Heart left ventricle (tissue), 16 donors: ENCODE results near the gene TRPM3. TPM values are rescaled to one million over a fixed set of nuclear protein-coding genes. Genes with fewer than 3 reads are reported as not detected.

Source experiments
- ATAC-seq, 4 donors: fragments of 200-7000 bp; cut with Tn5 transposase; one replicate each; pipeline ENCODE4 v1.9.1; 2020 to 2022; ENCODE audit warnings: moderate library complexity in 4 of 4, mild to moderate bottlenecking in 3 of 4, moderate number of reproducible peaks in 1 of 4
- DNase-seq, 5 donors: peaks; one replicate each; pipeline ENCODE4 v3.0.0-alpha.2; 2020
- H3K27ac ChIP-seq, 12 donors: fragments of 200-600 bp; sonication (generic) in 4 of 12; one replicate each; pipeline versions ENCODE4 v1.5.0 to v1.8.0; 2016 to 2022; ENCODE audit warnings: mild to moderate bottlenecking in 2 of 12
- H3K27me3 ChIP-seq, 9 donors: fragments of 200-600 bp; sonication (generic) in 2 of 9; one replicate each; pipeline versions ENCODE4 v1.5.1 to v1.8.0; 2016 to 2022; ENCODE audit warnings: mild to moderate bottlenecking in 3 of 9
- H3K36me3 ChIP-seq, 9 donors: fragments of 200-600 bp; sonication (generic) in 2 of 9; one replicate each; pipeline versions ENCODE4 v1.5.0 to v1.8.0; 2018 to 2022; ENCODE audit warnings: mild to moderate bottlenecking in 2 of 9
- H3K4me1 ChIP-seq, 12 donors: fragments of 200-600 bp; sonication (generic) in 4 of 12; one replicate each; pipeline versions ENCODE4 v1.5.0 to v1.8.0; 2016 to 2022; ENCODE audit warnings: mild to moderate bottlenecking in 3 of 12
- H3K4me3 ChIP-seq, 12 donors: fragments of 200-600 bp; sonication (generic) in 4 of 12; one replicate each; pipeline versions ENCODE4 v1.5.0 to v1.8.0; 2017 to 2022; ENCODE audit warnings: mild to moderate bottlenecking in 9 of 12, moderate library complexity in 4 of 12
- H3K9me3 ChIP-seq, 12 donors: fragments of 200-600 bp; sonication (generic) in 4 of 12; one replicate each; pipeline versions ENCODE4 v1.5.0 to v1.8.0; 2016 to 2022; ENCODE audit warnings: mild to moderate bottlenecking in 1 of 12
- POLR2A ChIP-seq, 2 donors: fragments of 450-650 bp; IDR thresholded peaks; one replicate each; pipeline ENCODE4 v1.6.1; 2017; ENCODE audit warnings: antibody characterized with exemption in 2 of 2, mild to moderate bottlenecking in 2 of 2, moderate library complexity in 2 of 2
- WGBS, 4 donors: extraction: QIAGEN DNeasy Blood & Tissue Kit in 2 of 4; methylation state at CpG; one replicate each; pipeline versions ENCODE4 v1.1.5 to v1.1.7; 2013 to 2018; 5-methylcytosine and 5-hydroxymethylcytosine counted together
- intact Hi-C, 10 donors: fragments of 100-400 bp; cut with DNase I; formaldehyde crosslinking; loops; one replicate each; pipeline versions ENCODE4 v1.11.1 to v1.14.2; 2022
- polyA plus RNA-seq, 2 donors: library from polyadenylated mRNA; stranded (reverse); fragments of 200-250 nt; gene quantifications; one replicate each; pipeline ENCODE4 v1.2.3, GENCODE V29; 2013
- total RNA-seq, 9 donors: library from RNA; depleted of rRNA in 2 of 9; stranded (reverse); fragments of >200 nt in 2 of 9; fragmentation: NEBNext Ultra II Directional in 3 of 9; extraction: Animal tissue kit (Norgen Biotek cat#: 25700) in 3 of 9; gene quantifications; one replicate each; pipeline versions ENCODE4 v1.1.0 to v1.2.4, GENCODE V29; 2016 to 2023
- TF ChIP-seq, protein P1 (sequence below), 12 donors: fragments of 200-600 bp; sonication (generic) in 4 of 12; IDR thresholded peaks; one replicate each; pipeline versions ENCODE4 v1.5.0 to v1.8.0; 2018 to 2022; ENCODE audit warnings: antibody characterized with exemption in 12 of 12, mild to moderate bottlenecking in 5 of 12
- donor health status: ischemic (EF 13 %, LVEDD 7.1; RV severe dilation, severe dysfunction).
- donor health status: healthy with polysubstance abuse.
- donor health status: DM: no; HTN: yes; CAD: no.
- donor health status: DM: no; HTN: no; CAD: no.
- donor health status: ischemic (EF 25% LVEDD 6.9; RV normal size, moderate dysfunction).
- donor health status: ischemic (EF 25% LVEDD 5.7; RV mildly dilated, moderate dysfunction).
- donor health status: healthy.
- donor health status: DM: yes; HTN: yes; CAD: no.
- donor health status: ischemic (EF 35%, LVEDD 5.7; RV mildly dilated, moderate dysfunction).
- donor health status: nonischemic (EF 11% LVEDD 7.7; RV severe dilation, severe dysfunction).
- donor health status: DM: yes; HTN: yes; CAD: no.
- donor health status: PGD.
- donor health status: ischemic (EF 29% LVEDD 5.4; RV normal size, mild dysfunction).
- donor health status: nonischemic (EF 23%, LVEDD 6.1; RV moderate dilation, normal function).

TRPM3 gene
- total and polyA plus RNA-seq, 11 donors: 0.02 to 0.91 (median 0.10) TPM; not detected in 1

DNA sequence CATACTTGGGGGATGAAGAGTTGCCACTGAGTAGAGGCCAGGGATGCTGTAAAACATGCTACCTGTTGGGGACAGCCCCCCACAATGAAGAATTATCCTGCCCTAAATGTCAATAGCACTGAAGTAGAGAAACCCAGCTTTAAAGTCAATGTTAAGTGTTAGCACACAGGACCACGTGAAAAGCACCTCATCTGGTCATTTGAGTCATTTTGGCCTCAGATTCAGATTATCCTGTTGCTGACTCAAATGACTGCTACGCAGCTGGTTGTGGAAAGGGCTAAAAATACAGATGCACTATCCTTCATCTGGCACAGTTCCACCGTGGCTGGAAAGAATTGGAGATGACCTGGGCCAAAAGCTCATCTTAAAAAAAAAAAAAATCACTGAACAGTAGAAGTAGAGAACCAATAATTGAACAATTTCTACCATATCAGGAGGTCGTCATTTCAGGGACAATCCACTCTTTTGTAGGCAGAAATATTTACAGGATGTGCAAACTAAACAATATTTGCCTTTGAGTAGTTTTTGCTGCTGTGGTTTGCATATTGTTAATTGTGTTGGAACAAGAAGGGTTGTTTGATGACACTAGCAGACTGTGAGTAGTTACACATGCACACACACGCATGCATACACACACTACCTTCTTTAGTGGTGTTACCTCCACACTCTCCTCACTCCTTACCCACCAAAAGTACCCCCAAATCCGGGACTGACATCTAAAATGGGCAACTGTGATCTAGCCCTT, 511.7 kb downstream of the TRPM3 start:
- Histone ChIP-seq H3K4me3 (no peak overlapping the region), H3K27ac (peak overlapping the region in 10 of 12 donors; percentile 11 to 61 (median 46)), H3K36me3 (no peaks in the 10 kb centered on the region), H3K27me3 (no peaks in the 10 kb centered on the region), H3K4me1 (peaks cover 0 to 43% (median 17%) of the 10 kb centered on the region in 12 donors), H3K9me3 (no peaks in the 10 kb centered on the region)
- ATAC-seq (peak; percentile 38 to 80 (median 72)), DNase-seq (peak in 4 of 5 donors; percentile 67 to 82 (median 72))
- WGBS, 4 donors: 20 to 36% (median 32%) methylated on average over 6 of the region's 6 CpGs
- TF ChIP-seq POLR2A (IDR thresholded peaks at IDR 0.05): no peak
- TF ChIP-seq, protein P1, sequence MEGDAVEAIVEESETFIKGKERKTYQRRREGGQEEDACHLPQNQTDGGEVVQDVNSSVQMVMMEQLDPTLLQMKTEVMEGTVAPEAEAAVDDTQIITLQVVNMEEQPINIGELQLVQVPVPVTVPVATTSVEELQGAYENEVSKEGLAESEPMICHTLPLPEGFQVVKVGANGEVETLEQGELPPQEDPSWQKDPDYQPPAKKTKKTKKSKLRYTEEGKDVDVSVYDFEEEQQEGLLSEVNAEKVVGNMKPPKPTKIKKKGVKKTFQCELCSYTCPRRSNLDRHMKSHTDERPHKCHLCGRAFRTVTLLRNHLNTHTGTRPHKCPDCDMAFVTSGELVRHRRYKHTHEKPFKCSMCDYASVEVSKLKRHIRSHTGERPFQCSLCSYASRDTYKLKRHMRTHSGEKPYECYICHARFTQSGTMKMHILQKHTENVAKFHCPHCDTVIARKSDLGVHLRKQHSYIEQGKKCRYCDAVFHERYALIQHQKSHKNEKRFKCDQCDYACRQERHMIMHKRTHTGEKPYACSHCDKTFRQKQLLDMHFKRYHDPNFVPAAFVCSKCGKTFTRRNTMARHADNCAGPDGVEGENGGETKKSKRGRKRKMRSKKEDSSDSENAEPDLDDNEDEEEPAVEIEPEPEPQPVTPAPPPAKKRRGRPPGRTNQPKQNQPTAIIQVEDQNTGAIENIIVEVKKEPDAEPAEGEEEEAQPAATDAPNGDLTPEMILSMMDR (IDR thresholded peaks at IDR 0.05): no peak
- intact Hi-C loops: loop anchor here in 2 of 10 donors (10.0 kb wide), 2 partner anchors 205 to 355 kb away; partner anchors contain the start of gene SMC5 (in 1 of the 2)

DNA sequence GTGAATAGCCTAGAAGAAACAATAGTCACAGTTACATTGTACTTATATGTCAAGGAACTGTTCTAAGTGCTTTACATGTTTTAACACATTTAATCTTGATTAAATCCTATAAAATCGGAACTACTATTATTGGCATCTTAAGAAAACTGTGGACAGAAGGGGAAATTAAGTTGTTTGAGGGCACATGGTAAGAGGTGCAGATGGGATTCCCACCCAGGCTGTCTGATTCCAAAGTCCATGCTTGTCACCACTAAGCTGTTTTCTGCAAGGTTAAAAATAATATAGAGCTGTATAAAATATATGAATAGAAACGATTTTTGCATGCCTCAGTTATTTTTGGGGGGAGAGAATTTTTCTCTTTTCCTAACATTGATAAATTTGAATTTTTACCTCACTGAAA, 512.4 kb downstream of the TRPM3 start:
- intact Hi-C loops: loop anchor here in 2 of 10 donors (10.0 kb wide), 2 partner anchors 204 to 354 kb away; partner anchors contain the start of gene SMC5 (in 1 of the 2)
- no peak for ATAC-seq

GRCh38 chr9:70607926-70608325, 513.5 kb downstream of the TRPM3 start:
- ATAC-seq (no peak), DNase-seq (no peak)
- Histone ChIP-seq H3K27ac (peak overlapping the region in 2 of 12 donors; percentile 4 to 11), H3K36me3 (no peaks in the 10 kb centered on the region), H3K4me3 (no peak overlapping the region), H3K27me3 (no peaks in the 10 kb centered on the region), H3K9me3 (no peaks in the 10 kb centered on the region), H3K4me1 (peaks cover 0 to 27% (median 10%) of the 10 kb centered on the region in 12 donors)
- 72 to 77% (median 75%) methylated on average over 9 of the region's 9 CpGs for WGBS, 4 donors
- TF ChIP-seq POLR2A (IDR thresholded peaks at IDR 0.05): no peak
- intact Hi-C loops: loop anchor here in 2 of 10 donors (10.0 kb wide), 2 partner anchors 203 to 353 kb away; partner anchors contain the start of gene SMC5 (in 1 of the 2)

More for the DNA sequence above, 512.4 kb downstream of the TRPM3 start:
- peak overlapping the region in 7 of 12 donors; percentile 35 to 61 (median 50) for H3K27ac ChIP-seq
- H3K27me3 ChIP-seq: no peaks in the 10 kb centered on the region
- H3K4me1 ChIP-seq: peaks cover 0 to 36% (median 14%) of the 10 kb centered on the region in 12 donors
- H3K36me3 ChIP-seq: no peaks in the 10 kb centered on the region
- no peaks in the 10 kb centered on the region for H3K9me3 ChIP-seq
- TF ChIP-seq, protein P1 (IDR thresholded peaks at IDR 0.05): no peak
- no peak for TF ChIP-seq POLR2A (IDR thresholded peaks at IDR 0.05)
- no peak overlapping the region for H3K4me3 ChIP-seq
- 58 to 72% (median 65%) methylated on average over 2 of the region's 2 CpGs for WGBS, 4 donors
- DNase-seq: no peak

- Histone ChIP-seq H3K4me1 (peaks cover 0 to 27% (median 11%) of the 10 kb centered on the region in 12 donors), H3K4me3 (no peak overlapping the region), H3K9me3 (no peaks in the 10 kb centered on the region), H3K36me3 (no peaks in the 10 kb centered on the region), H3K27ac (peak overlapping the region in 2 of 12 donors; percentile 4 to 11), H3K27me3 (no peaks in the 10 kb centered on the region)
- intact Hi-C loops: loop anchor here in 2 of 10 donors (10.0 kb wide), 2 partner anchors 203 to 353 kb away; partner anchors contain the start of gene SMC5 (in 1 of the 2)
- DNase-seq (no peak), ATAC-seq (no peak)
- TF ChIP-seq, protein P1 (IDR thresholded peaks at IDR 0.05): no peak
- TF ChIP-seq POLR2A (IDR thresholded peaks at IDR 0.05): no peak
- WGBS, 4 donors: 72 to 85% (median 80%) methylated on average over 5 of the region's 5 CpGs
Measured at GRCh38 chr9:70607329-70607728, 514.1 kb downstream of the TRPM3 start.
